GM18858 (cell line): ENCODE results near the gene ACER3.
"Not testable (repeated sequence)": the region's sequence is repeated elsewhere in the genome, so short reads cannot be mapped to it uniquely, and the experiment has no call there.

Source experiments
- ATAC-seq: cut with Tn5 transposase; IDR thresholded peaks from one replicate; pipeline ENCODE4 v1.9.1; 2021; ENCODE audit not compliant: unreplicated experiment

ACER3 gene

DNA sequence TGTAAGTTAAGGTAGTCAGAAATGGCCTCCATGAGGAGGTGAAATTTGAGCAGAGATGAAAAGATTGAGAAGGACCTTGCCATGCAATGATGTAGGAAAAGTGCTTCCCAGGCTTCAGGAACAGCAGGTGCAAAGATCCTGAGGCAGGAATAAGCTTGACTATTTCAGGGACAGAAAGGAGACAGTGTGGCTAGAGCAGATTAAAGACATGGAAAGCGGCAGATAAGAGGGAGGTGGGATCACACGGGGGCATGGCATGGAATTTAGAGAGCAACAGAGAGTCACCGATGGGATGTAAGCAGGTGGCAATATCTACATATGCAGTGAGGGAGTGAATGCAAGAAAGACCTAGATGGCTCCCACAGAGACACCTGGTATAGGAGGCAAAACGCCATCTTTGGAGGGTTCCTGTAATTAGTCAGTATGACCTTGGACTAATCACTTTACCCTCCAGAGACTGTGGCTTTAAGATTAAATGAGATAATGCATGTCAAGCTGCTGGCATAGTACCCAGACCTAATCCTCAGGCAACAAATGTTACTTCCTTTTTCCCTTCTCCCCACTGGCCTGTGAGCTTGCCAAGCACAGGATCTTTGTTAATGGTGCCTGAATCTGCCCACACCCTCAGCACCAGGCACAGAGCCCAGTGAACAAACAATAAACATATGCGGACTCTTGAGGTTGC lies 24.6 kb upstream of the ACER3 start:
- ATAC-seq = no peak

DNA sequence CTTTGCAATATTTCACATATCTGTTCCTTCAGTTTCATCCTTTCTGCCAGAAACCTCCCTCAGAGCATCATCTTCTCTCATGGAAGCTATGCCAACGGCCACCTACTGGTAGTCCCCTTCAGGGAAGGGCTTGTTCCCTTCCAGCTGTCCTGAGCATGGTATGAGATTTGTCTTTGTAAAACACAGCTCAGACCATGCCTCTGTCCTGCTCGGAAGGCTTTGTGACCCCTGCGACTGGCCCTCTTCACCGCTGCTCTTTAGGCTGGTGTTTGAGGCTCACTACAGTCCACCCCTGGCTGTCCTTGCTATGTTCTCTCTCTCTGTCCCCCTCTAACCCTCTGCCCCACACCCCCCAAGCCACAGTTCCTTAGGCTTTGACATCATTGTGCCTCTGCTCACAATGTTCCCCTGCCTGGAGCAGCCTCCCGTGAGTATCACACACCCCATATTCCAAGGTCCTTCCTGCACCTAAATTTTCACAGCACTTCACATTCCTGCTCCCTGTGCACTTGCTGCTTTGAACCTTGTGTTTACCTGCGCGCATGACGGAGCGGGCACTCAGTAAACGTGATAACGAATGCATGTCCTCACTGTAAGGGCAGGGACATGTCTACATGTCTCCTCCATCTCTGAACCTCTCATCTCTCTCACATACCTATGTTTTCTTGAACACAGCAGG lies 24.0 kb upstream of the ACER3 start:
- ATAC-seq = no peak

DNA sequence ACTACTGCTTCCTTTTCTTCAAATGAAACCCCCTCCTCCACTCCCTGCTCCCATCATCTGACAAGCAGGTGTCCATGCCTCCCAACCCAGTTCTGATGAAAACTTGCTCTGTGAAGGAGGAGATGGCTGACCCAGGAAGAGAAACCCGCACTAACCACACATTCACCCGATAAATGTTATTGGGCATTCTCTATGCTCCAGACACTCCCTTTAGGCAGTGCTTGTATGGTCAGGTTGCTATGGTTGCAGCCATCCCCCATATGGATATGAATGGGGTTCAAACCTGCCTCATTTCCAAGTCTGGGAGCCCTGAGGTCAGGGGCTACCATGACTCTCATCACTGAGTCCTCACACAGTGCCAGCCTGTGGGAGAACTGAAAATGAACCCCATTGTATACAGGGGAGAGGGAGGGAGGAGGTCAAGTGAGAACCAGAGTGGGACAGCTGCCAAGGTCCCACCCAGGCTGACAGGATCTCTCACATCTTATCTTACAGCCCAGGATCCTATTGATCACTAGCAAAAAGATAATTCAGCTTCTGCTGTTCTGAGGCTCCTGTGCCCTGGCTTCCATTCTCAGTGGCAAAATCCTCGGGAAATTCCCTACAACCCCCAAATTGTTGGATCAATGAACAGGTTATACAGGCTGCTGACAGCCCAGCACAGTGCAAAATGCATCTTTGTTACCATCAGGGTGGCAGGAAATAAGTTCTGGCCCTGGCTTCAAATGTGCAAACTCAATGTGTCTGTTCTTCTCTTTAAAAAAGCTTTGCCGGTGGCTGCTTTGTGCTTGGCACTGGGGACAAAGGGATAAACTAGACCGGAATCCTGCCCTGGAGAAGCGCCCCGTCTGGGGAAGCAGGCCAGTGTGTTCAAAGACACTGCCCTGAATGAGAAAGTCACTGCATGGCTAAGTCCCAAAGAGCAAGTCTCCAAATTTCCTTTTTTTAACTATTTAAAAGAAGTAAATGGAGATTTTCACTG lies 22.7 kb upstream of the ACER3 start:
- no peak for ATAC-seq

DNA sequence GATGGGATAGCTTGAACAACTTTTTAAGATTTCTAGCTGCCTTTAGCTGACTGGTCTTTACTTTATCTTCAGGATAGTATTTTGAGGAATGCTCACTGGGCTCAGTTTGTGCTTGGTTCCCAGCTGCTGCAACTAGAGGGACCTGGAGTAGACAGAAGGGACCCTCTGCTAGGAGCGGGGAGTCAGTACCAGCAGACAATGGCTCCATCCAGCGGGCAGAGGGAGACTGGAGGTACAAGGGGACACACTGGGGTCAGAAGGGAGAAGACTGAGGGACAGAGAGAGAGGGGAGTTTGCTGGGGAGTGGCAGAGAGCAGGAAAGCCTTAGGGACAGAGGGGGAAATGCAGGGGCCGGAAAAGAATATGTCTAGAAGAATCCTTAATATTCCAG lies 22.0 kb upstream of the ACER3 start:
- no peak for ATAC-seq

DNA sequence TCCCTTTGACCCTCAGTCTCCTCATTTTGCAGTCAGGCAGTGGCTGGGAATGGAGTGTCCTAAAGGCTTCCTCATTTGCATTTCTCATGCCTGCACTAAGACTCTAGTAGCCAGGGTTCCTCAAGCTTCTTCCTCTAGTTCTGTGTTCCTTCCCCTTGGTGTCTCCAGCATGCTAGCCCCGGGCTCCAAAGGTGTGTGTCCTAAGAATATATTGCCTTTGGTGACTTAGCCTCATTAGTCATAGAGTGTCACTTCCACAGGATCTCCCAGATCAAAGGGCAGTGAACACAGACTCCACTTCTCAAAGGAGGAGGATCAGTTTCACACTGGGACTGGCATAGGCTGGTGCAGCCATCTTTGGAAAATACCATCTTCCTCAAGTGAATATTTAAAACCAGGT lies 21.4 kb upstream of the ACER3 start:
- ATAC-seq = no peak

DNA sequence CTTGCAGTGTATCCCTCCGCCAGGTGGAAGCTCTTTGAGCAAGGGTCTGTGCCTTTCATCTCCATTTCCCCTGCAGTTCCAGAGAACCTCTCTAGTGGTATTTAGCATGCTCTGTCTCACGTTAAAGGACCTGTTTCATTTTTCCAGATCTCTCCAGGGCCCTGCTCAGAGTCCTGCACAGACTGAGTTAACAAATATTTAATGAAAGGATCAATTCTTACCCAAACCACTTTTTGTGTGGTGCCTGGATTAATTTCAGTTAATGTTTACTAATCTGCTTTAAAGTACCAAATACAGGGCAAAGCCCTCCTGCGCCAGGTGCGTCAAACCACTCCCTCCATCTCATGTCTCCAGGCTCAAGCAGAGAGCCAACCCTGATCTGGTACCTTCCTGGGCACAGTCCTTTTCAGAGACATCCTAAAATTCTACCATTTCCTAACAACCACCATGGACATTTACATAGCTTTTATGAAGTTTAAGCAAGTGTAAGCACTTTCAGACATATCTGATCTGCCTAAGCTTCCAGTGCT lies 18.7 kb upstream of the ACER3 start:
- no peak for ATAC-seq

DNA sequence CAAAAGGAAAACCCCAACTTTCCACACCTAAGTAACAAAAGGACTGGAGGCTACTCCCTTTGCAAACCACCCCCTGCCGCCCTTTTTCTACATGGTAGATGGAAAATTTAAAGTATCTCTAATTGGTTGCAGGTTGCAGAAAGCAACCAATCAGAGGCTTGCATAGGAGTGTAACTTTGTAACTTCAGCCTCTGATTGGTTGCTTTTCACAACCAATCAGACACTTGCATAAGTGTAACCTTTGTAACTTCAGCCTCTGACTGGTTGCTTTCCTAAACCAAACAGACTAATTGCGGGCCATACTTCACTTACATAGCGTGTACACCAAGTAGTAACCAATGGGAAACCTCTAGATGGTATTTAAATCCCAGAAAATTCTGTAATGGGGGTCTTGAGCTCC lies 16.8 kb upstream of the ACER3 start:
- no peak for ATAC-seq

DNA sequence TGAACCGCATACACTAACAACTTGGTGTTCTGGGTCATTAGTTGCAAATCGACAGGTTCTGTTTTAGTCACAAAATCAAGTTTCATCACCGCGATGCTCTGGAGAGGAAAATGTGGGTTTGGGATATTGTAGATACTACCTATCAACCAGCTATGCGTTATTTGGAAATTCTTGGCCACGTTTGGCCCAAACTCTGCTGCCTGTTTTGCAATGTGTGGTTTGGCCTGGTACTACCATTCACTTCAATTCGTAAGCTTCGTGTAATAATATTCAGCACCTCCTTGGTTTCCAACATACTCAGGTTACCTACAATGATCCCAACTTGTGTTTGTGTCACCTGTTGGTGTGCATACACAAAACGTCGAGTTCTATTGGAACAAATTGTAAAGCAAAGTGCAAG lies 16.2 kb upstream of the ACER3 start:
- no peak for ATAC-seq

DNA sequence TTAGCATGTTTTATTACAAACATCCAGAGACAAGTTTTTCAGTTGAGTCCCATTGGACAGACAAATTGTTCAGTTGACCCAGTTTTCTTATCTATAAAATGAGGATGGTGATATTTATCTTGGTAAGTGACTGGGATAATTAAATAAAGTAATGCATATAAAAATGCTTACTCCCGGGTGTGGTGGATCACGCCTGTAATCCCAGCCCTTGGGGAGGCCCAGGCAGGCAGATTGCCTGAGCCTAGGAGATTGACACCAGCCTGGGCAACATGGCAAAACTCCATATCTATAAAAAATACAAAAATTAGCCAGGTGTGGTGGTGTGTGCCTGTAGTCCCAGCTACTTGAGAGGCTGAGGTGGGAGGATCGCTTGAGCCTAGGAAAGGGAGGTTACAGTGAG lies 15.6 kb upstream of the ACER3 start:
- ATAC-seq = no peak

DNA sequence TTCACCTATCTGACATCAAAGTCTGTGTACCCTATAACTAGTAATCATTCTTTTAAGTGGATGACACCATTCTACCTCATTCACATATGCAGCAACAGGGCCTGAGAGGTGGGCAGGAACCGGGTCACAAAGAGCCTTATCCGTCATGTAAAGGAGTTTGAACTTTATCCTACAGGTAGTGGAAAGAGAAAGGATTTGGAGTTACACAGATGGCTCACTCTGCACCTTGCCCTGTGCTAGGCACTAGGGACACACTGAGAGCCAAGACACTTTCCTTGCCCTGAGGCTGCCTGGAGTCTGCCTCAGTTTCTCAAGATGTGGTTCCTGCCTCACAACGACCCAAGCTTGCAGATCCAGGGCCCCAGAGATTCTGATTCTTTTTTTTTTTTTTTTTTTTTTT lies 14.3 kb upstream of the ACER3 start:
- ATAC-seq = no peak

DNA sequence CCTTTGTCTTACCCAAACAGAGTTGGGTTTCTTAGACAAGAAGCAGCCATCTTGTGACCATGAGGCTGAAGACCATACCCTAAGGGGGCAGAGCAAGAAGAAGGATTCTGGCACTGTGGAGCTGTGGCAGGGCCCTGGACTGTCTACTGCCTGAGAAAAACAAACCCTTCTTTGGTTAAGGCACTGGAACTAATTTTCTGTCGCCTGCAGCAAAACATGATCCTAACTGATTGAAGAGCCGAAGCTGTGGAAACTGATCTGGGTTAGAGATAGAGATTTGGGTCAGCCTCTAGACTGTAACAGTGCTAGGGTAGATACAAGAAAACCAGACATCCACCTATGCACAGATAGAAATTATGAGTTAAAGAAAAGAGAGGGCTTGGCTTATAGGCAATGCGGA lies 11.3 kb upstream of the ACER3 start:
- ATAC-seq = no peak

DNA sequence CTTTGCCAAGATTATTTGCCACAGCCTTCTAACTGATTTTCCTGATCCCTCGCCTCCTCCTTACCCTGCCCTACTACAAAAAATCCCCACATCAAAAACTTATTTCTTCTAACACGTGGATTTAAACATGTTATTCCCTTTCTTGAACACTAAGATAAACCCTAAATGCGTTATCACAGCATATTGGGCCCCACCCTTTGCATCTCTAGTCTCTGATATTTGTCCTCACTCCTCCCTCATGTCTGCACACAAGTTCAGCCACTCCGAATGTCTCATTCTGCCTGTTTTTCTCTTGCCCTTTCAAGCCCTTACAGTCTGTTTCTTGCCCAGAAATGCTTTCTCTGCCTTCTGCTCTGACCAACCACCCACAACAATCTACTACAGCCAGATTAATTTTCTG lies 10.6 kb upstream of the ACER3 start:
- ATAC-seq = no peak

DNA sequence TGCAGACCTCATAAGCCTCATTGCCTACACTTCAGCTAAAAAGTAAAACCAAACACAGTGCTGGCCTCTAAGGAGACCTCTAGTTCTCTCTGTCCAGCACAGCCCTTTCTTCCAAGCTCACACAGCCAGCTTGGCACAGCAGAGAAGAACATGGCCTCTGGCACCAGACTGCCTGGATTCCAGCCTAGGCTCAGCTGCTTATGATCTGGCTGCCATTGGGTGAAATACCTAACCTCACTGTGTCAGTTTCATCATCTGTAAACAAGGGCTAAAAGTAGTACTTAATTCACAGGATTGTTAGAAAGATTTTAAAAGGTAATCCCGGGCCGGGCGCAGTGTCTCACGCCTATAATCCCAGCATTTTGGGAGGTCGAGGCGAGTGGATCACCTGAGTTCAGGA lies 9.9 kb upstream of the ACER3 start:
- no peak for ATAC-seq

DNA sequence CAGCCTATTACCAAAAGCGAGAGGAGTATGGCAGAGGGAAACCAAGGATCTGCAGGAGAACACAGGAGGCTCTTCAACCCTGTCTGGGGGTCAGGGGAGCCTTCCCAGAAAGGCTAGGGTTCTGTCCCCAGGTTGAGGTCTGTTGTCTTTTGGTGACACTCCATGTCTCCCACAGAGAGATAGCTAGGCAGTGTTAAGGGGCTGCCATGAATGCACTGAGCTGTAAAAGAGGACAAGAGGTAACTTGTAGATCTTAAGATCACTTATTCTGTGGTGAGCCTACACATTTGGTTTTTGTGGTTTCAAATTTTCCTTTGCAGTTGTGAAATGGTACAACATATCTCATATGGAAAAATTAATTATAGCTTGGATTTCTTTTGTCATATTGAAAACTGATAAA lies 6.0 kb upstream of the ACER3 start:
- no peak for ATAC-seq

DNA sequence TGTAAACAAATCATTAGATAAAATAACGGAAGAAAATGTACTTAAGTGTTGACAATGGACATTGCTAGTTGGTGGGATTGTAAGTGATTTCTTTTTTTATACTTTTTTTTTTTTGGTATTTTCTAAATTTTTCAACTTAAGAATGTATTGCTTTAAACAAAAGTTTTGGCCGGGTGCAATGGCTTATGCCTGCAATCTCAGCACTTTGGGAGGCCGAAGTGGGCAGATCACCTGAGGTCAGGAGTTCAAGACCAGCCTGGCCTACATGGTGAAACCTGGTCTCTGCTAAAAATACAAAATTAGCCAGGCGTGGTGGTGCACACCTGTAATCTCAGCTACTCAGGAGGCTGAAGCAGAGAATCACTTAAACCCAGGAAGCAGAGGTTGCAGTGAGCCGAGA lies 5.0 kb upstream of the ACER3 start:
- not testable (repeated sequence) for ATAC-seq

DNA sequence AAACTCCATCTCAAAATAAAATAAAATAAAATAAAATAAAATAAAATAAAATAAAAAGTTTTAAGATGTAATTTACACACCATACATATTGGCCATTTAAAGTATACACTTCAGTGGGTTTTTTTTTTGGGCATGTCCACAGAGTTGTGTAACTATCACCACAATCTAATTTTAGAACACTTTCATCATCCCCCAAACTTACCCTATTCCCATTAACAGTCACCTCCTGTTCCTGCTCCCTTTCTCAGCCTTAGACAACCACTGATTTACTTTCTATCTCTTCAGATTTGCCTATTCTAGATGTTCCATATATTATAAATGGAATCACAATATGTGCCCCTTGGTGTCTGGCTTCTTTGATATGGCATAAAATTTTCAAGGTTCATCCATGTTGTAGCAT lies 4.6 kb upstream of the ACER3 start:
- ATAC-seq = no peak

DNA sequence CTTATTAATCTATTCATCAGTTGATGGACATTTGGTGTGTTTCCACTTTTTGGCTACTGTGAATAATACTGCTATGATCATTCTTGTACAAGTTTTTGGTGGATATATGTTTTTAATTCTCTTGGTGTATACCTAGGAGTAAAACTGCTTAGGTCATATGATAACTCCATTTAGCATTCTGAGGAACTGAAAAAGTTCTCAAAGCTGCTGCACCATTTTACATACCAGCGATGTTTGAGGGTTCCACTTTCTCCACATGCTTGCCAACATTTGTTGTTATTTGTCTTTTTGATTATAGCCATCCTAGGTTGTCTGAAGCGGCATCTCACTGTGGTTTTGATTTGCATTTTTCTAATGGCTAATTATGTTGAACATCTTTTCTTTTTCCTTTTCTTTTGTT lies 4.1 kb upstream of the ACER3 start:
- ATAC-seq = no peak

DNA sequence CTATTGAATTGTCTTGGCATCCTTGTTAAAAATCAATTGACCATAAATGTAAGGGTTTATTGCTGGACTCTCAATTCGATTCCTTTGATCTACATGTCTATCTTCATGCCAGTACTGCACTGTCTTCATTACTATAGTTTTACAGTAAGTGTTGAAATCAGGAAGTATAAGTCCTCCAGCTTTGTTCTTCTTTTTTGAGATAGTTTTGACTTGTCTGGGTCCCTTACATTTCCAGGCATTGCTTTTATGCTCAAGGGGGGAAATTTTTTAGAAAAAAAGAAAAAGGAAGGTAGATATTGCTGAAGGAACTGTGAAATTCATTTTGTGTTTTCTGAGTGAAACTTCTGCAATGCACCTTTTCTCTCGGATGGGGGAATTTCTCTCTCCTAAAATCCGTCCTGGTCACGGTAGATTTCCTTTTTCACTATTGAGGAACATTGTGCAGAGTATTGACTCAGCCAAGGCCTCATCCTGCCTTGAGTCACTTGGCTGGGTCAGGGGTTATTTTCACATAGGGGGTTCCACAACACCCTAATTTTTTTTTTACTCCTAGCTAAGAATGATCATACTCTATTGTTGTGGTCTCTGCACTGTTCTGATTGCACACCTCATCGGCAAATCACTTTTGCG lies 2.8 kb upstream of the ACER3 start:
- ATAC-seq = no peak

DNA sequence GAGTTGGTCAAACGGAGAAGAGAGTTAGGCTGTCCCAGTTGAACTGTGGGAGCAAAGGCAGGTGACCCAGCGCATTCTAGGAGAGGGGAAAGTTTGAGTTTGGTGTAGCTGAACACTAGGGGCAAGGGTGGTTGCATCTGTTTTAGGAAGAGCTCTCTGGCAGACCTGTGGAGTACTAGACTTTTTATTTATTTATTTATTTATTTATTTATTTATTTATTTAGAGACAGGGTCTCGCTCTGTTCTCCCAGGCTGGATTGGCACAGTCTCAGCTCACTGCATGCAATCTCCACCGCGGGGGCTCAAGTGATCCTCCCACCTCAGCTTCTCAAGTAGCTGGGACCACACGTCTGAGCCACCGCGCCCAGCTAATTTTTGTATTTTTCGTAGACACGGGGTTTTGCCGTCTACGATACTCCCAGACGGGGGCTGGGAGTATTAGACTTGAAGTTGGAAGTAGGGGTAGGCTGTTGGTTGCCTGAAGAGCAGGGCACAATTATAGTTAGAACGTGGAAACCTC lies 950 bp upstream of the ACER3 start:
- ATAC-seq = no peak

DNA sequence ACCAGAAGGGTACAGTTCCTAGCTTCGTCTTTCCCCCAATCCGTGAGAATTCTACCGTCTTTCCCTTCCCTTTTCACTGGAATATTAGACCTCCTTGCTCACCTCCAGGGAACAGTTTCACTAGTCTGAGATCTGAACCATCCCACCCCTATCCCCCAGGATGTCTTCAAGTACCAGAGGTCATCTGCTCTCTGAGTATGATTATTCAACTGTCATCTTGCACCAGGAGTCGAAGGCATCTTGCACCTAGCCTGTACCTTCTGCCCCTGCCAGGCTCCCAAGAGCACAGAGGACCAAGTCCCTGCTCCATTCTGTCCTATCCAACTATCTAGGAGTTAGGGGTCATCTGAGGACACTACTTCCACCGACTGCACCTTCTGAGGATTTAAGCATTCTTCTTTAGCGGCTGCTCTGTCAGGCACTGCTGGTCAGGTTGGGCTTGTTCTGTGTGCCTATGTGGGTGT lies 804 bp downstream of the ACER3 start:
- no peak for ATAC-seq

DNA sequence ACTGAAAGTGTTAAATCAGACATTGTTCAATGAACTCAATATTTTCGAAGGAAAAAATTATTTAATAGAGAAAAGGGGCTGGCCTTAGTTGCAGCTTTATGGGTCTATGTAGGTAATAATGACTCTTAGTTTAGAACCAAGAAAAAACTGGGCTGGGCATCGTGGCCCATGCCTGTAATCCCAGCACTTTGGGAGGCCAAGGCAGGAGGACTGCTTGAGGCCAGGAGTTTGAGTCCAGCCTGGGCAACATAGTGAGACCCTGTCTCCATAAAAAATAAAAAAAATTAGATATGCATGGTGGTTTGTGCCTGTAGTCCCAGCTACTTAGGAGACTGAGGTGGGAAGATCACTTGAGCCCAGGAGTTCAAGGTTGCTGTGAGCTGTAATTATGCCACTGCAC lies 2.1 kb downstream of the ACER3 start:
- not testable (repeated sequence) for ATAC-seq
